22Rv1 (cell line): ENCODE results near the gene RAB5B.

Source experiments
- ZFX ChIP-seq: fragments of 450-650 bp; IDR thresholded peaks from 2 replicates; pipeline ENCODE4 v1.6.1; 2017; ENCODE audit warnings: antibody characterized with exemption, borderline replicate concordance
- TF ChIP-seq, protein P1 (sequence below): fragments of 450-650 bp; IDR thresholded peaks from 2 replicates; pipeline ENCODE4 v1.5.1; 2017; ENCODE audit warnings: mild to moderate bottlenecking

- TF ChIP-seq, protein P1, sequence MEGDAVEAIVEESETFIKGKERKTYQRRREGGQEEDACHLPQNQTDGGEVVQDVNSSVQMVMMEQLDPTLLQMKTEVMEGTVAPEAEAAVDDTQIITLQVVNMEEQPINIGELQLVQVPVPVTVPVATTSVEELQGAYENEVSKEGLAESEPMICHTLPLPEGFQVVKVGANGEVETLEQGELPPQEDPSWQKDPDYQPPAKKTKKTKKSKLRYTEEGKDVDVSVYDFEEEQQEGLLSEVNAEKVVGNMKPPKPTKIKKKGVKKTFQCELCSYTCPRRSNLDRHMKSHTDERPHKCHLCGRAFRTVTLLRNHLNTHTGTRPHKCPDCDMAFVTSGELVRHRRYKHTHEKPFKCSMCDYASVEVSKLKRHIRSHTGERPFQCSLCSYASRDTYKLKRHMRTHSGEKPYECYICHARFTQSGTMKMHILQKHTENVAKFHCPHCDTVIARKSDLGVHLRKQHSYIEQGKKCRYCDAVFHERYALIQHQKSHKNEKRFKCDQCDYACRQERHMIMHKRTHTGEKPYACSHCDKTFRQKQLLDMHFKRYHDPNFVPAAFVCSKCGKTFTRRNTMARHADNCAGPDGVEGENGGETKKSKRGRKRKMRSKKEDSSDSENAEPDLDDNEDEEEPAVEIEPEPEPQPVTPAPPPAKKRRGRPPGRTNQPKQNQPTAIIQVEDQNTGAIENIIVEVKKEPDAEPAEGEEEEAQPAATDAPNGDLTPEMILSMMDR: no peak
- TF ChIP-seq ZFX: no peak
Observed at GRCh38 chr12:55937981-55938380, 35.9 kb upstream of the RAB5B start.
